Brain microvascular endothelial cell (primary cell): ENCODE measurements around the gene CACNA2D3.

Source experiments
- DNase-seq: peaks from one replicate; pipeline ENCODE4 v3.0.0-alpha.2; 2020
- H3K27ac ChIP-seq: fragments of 250-450 bp; sonication (Bioruptor Pico); 2 replicates; pipeline ENCODE4 v1.5.1; 2020; ENCODE audit warnings: mild to moderate bottlenecking, moderate library complexity
- H3K27me3 ChIP-seq: fragments of 250-450 bp; sonication (Bioruptor Pico); replicated peaks from 2 replicates; pipeline ENCODE4 v1.5.1; 2020; ENCODE audit warnings: mild to moderate bottlenecking
- H3K36me3 ChIP-seq: fragments of 250-450 bp; sonication (Bioruptor Pico); replicated peaks from 2 replicates; pipeline ENCODE4 v1.5.1; 2020; ENCODE audit warnings: mild to moderate bottlenecking
- H3K4me3 ChIP-seq: 2 replicates; pipeline ENCODE4 v1.5.1; 2011; ENCODE audit warnings: low read depth, mild to moderate bottlenecking, control low read depth, low read length, moderate library complexity
- CTCF ChIP-seq: IDR thresholded peaks from 2 replicates; pipeline ENCODE4 v1.5.1; 2011; ENCODE audit warnings: low read depth, mild to moderate bottlenecking, moderate library complexity, low read length, control low read depth, inconsistent platforms; ENCODE audit errors: missing control alignments
- in situ Hi-C: cut with HindIII; loops from 2 replicates; pipeline ENCODE4 v1.10.0; 2017; ENCODE audit warnings: low sequenced_read_pairs, low pct_ligation_motif_present

CACNA2D3 gene

GRCh38 chr3:54270816-54271526 lies 148.6 kb downstream of the CACNA2D3 start:
- in situ Hi-C loops = no loop called here
- no peak for TF ChIP-seq CTCF
- no peaks in the 10 kb centered on the region for H3K36me3 ChIP-seq
- no peak overlapping the region for H3K27ac ChIP-seq
- no peak overlapping the region for H3K4me3 ChIP-seq
- no peaks in the 10 kb centered on the region for H3K27me3 ChIP-seq
- DNase-seq = no peak

GRCh38 chr3:54273791-54274190 lies 151.4 kb downstream of the CACNA2D3 start:
- no peak for TF ChIP-seq CTCF
- no peak overlapping the region for H3K4me3 ChIP-seq
- no peaks in the 10 kb centered on the region for H3K36me3 ChIP-seq
- in situ Hi-C loops = no loop called here
- H3K27me3 ChIP-seq = no peaks in the 10 kb centered on the region
- no peak for DNase-seq
- no peak overlapping the region for H3K27ac ChIP-seq

GRCh38 chr3:54274607-54275006 lies 152.3 kb downstream of the CACNA2D3 start:
- no peak overlapping the region for H3K4me3 ChIP-seq
- H3K36me3 ChIP-seq = no peaks in the 10 kb centered on the region
- no peak for TF ChIP-seq CTCF
- no peak for DNase-seq
- no peaks in the 10 kb centered on the region for H3K27me3 ChIP-seq
- in situ Hi-C loops = no loop called here
- H3K27ac ChIP-seq = no peak overlapping the region

GRCh38 chr3:54279005-54279583 lies 156.7 kb downstream of the CACNA2D3 start:
- TF ChIP-seq CTCF = no peak
- Histone ChIP-seq H3K36me3 (no peaks in the 10 kb centered on the region), H3K27me3 (no peaks in the 10 kb centered on the region), H3K27ac (no peak overlapping the region), H3K4me3 (no peak overlapping the region)
- DNase-seq = no peak
- in situ Hi-C loops = no loop called here

- in situ Hi-C loops = no loop called here
- Histone ChIP-seq H3K4me3 (no peak overlapping the region), H3K36me3 (no peaks in the 10 kb centered on the region), H3K27ac (no peak overlapping the region), H3K27me3 (no peaks in the 10 kb centered on the region)
- no peak for DNase-seq
- no peak for TF ChIP-seq CTCF
These were observed 161.1 kb downstream of the CACNA2D3 start for GRCh38 chr3:54283470-54283869.

GRCh38 chr3:54294214-54294613 lies 171.9 kb downstream of the CACNA2D3 start:
- no peak for DNase-seq
- H3K36me3 ChIP-seq = no peaks in the 10 kb centered on the region
- no peaks in the 10 kb centered on the region for H3K27me3 ChIP-seq
- no peak for TF ChIP-seq CTCF
- H3K27ac ChIP-seq = no peak overlapping the region
- in situ Hi-C loops = no loop called here
- no peak overlapping the region for H3K4me3 ChIP-seq
